ENCODE data around the gene NHS. TPM values are rescaled to one million over a fixed set of nuclear protein-coding genes. Genes with fewer than 3 reads are reported as not detected.

The NHS gene
- total RNA-seq, 1 experiment from 2014 or later = 0.51 TPM

DNA sequence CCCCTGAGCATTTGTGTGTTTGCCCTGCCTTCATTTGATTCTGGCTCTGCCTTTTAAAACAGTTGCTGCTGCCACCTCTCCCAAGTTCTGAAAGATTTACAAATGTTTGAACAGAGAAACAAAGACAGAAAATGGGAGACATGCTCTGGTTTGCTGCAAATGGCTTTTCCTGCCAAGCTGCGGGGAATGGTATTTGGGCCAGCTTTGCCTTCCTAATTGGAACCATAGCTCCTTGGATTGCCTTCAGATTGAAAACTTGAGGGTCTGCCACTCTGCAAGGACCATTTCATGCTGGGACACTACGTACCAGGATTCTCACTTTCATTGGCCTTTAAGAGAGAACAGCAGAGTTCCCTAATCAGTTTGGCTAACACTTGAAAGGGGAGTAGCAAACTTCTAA, 74.9 kb downstream of the NHS start:
- no peaks in the 10 kb centered on the region for H3K9me3 ChIP-seq (replicated peaks)
- no peaks in the 10 kb centered on the region for H3K27me3 ChIP-seq
- DNase-seq = no peak
- H3K4me1 ChIP-seq = no peaks in the 10 kb centered on the region
- H3K4me3 ChIP-seq = no peak overlapping the region
- no peaks in the 10 kb centered on the region for H3K36me3 ChIP-seq
- no peak overlapping the region for H3K27ac ChIP-seq

DNA sequence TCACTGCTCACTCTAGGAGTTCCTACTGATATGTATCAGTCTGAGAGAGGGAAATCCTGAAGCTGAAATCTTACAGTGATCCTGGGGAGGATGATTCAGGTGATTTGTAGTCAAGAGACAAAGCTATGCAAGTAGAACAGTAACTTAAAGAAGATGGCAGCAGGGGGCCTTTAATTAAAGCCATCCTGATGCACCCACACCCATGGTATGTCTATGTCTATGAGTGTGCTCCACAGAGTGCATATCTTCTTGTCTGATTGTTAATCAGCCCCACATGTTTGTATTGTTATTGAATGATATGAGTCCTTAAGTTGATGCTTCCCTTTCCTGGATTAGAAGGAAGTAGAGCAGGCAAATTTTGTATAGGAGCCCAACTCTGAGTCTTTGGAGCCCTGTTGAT, 78.8 kb downstream of the NHS start:
- H3K36me3 ChIP-seq = no peaks in the 10 kb centered on the region
- H3K27me3 ChIP-seq = no peaks in the 10 kb centered on the region
- H3K4me3 ChIP-seq = no peak overlapping the region
- H3K4me1 ChIP-seq = no peaks in the 10 kb centered on the region
- no peak for DNase-seq
- no peaks in the 10 kb centered on the region for H3K9me3 ChIP-seq (replicated peaks)
- H3K27ac ChIP-seq = no peak overlapping the region

GRCh38 chrX:17456526-17456925, 81.5 kb downstream of the NHS start:
- Histone ChIP-seq H3K4me1 (no peaks in the 10 kb centered on the region), H3K4me3 (no peak overlapping the region), H3K36me3 (no peaks in the 10 kb centered on the region), H3K9me3 (replicated peaks) (no peaks in the 10 kb centered on the region), H3K27me3 (no peaks in the 10 kb centered on the region), H3K27ac (no peak overlapping the region)
- DNase-seq = no peak

DNA sequence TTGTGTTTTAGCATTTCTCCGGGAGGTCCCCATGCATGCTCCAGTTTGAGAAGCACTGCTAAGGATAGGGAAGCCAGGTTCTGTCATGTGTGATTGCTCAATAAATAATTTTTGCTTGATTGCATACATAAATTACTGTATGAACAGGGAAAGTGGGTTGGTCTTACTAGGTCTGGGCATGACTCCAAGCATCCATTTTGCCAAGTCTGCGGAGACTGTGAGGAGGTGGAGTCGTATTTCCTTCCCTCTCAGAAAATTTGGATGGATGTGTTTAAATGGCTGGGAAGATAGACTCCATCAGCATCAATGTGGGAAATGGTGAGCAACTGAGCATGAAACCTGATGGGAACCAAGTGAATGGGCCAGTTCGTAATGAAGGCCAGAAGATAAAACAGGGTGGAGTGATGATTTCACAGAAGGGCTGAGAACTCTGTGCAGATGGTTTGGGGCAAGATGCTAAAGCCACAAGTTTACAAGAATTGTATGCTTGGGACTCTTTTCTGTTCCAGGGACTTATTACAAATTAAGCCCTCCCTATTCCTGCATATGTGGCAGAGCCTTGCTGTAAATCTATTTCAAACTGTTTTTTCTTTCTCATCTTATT, 84.1 kb downstream of the NHS start:
- Histone ChIP-seq H3K4me1 (no peaks in the 10 kb centered on the region), H3K36me3 (no peaks in the 10 kb centered on the region), H3K27me3 (no peaks in the 10 kb centered on the region), H3K9me3 (replicated peaks) (no peaks in the 10 kb centered on the region), H3K27ac (no peak overlapping the region), H3K4me3 (no peak overlapping the region)
- peak in 1 of 2 experiments; percentile 9 for DNase-seq

DNA sequence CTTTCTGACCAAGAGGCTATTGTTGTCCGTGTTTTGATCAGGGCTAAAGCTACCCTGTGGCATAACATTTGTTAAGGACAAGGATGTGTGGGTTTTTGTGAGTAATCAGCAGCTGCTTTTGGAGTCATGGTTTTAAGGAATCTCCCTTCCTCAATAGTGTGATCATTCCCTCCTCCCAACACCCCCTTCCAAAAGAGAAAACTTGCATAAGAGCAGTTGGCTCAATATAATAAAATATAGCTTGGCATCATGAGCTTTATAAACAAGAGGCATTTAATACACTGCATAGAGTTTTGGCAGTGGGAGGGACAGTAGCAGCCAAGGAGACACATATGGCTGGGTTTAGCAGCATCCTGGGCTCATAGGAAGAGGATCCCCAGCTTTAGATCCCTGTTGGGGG, 84.7 kb downstream of the NHS start:
- H3K36me3 ChIP-seq = no peaks in the 10 kb centered on the region
- no peaks in the 10 kb centered on the region for H3K4me1 ChIP-seq
- peak in 1 of 2 experiments; percentile 3 for DNase-seq
- H3K9me3 ChIP-seq (replicated peaks) = no peaks in the 10 kb centered on the region
- no peak overlapping the region for H3K4me3 ChIP-seq
- H3K27me3 ChIP-seq = no peaks in the 10 kb centered on the region
- no peak overlapping the region for H3K27ac ChIP-seq

- Histone ChIP-seq H3K36me3 (no peaks in the 10 kb centered on the region), H3K4me1 (no peaks in the 10 kb centered on the region), H3K27ac (no peak overlapping the region), H3K27me3 (no peaks in the 10 kb centered on the region), H3K4me3 (no peak overlapping the region), H3K9me3 (replicated peaks) (no peaks in the 10 kb centered on the region)
- DNase-seq = no peak
Observed at GRCh38 chrX:17462881-17463280, 87.9 kb downstream of the NHS start.

GRCh38 chrX:17464194-17464593, 89.2 kb downstream of the NHS start:
- Histone ChIP-seq H3K4me3 (no peak overlapping the region), H3K27ac (no peak overlapping the region), H3K36me3 (no peaks in the 10 kb centered on the region), H3K9me3 (replicated peaks) (no peaks in the 10 kb centered on the region), H3K4me1 (no peaks in the 10 kb centered on the region), H3K27me3 (no peaks in the 10 kb centered on the region)
- no peak for DNase-seq

DNA sequence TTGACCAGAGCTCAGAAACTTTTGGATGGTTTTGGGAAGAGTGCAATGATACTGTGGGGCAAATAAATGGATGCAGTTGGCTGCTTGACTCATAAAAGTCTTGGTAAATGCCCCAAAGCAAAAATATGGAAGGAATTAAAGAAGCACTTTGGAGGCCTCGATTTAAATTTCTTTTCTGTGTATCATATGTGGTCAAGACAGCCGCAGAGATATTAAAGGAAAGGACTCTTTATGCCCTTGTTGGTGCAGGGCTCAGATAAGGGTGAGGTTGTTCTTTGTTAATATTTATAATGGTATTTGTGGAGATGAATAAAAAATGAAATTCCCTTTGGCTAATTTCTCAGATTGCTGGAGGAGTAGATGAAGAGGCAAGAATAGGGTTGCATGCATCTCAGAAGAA, 90.2 kb downstream of the NHS start:
- H3K36me3 ChIP-seq = no peaks in the 10 kb centered on the region
- H3K27me3 ChIP-seq = no peaks in the 10 kb centered on the region
- H3K27ac ChIP-seq = no peak overlapping the region
- DNase-seq = no peak
- H3K9me3 ChIP-seq (replicated peaks) = no peaks in the 10 kb centered on the region
- H3K4me1 ChIP-seq = no peaks in the 10 kb centered on the region
- H3K4me3 ChIP-seq = no peak overlapping the region

DNA sequence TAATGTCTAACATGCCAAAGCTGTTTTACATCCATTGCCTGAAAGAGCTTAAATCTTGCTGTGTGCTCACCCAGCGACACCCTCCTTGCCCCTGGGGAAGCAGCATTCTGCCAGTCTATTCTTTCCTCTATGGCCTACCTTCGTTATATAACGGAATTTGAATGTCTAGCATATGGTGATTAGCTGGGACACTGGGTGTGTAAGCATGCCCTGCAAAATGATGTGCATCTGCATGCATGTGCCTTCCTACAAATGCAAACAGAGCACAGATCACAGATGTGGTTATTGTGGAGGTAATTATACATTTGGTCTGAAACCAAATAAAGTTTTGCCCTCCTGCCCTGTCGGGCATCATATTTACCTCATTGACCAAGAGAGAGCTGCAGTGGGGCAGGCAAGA, 90.8 kb downstream of the NHS start:
- no peaks in the 10 kb centered on the region for H3K27me3 ChIP-seq
- no peak overlapping the region for H3K4me3 ChIP-seq
- H3K9me3 ChIP-seq (replicated peaks) = no peaks in the 10 kb centered on the region
- DNase-seq = no peak
- H3K27ac ChIP-seq = no peak overlapping the region
- H3K4me1 ChIP-seq = no peaks in the 10 kb centered on the region
- H3K36me3 ChIP-seq = no peaks in the 10 kb centered on the region

DNA sequence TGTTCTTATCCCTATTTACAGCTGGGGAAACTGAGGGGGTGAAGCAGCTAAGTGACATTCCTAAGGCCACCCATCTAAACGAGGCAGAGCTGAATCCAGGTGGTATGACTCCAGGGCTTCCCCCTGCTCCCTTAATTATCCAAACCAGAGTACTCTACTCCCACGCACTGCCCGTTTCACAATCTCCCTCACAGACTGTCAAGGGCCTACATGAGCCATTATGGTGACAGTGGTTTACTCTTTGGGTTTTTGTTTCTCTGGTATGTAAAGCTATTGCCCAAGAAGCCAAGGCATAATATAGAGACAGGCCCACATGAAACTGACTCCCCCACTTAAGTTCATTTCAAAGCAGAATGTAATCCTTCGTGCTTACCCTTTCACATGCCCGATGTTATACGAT, 95.1 kb downstream of the NHS start:
- H3K4me1 ChIP-seq = no peaks in the 10 kb centered on the region
- no peaks in the 10 kb centered on the region for H3K27me3 ChIP-seq
- DNase-seq = no peak
- no peaks in the 10 kb centered on the region for H3K36me3 ChIP-seq
- no peaks in the 10 kb centered on the region for H3K9me3 ChIP-seq (replicated peaks)
- H3K4me3 ChIP-seq = no peak overlapping the region
- H3K27ac ChIP-seq = no peak overlapping the region

DNA sequence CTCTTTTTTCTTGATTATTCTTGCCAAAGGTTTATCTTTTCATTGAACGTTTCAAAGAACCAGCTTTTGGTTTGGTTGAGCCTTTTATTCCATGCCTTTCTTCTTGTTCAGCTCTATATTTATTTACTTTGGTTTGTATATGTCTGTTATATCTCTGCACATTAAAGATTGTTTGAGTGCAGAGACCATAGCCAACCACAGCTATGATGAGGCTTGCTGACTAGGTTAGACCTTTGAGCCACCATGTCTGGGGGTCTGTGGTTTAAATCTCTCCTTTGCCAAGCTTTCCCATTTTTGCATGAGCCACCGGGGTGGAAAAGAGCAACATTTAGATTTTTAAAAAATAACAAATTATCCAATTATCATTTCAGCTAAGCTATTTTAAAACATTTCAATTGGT, 96.1 kb downstream of the NHS start:
- H3K36me3 ChIP-seq = no peaks in the 10 kb centered on the region
- no peak overlapping the region for H3K27ac ChIP-seq
- no peaks in the 10 kb centered on the region for H3K4me1 ChIP-seq
- H3K9me3 ChIP-seq (replicated peaks) = no peaks in the 10 kb centered on the region
- DNase-seq = no peak
- no peak overlapping the region for H3K4me3 ChIP-seq
- no peaks in the 10 kb centered on the region for H3K27me3 ChIP-seq

GRCh38 chrX:17471861-17472260, 96.9 kb downstream of the NHS start:
- no peaks in the 10 kb centered on the region for H3K27me3 ChIP-seq
- no peaks in the 10 kb centered on the region for H3K36me3 ChIP-seq
- H3K9me3 ChIP-seq (replicated peaks) = no peaks in the 10 kb centered on the region
- no peak overlapping the region for H3K27ac ChIP-seq
- DNase-seq = no peak
- H3K4me1 ChIP-seq = no peaks in the 10 kb centered on the region
- H3K4me3 ChIP-seq = no peak overlapping the region

GRCh38 chrX:17472424-17472823, 97.4 kb downstream of the NHS start:
- Histone ChIP-seq H3K36me3 (no peaks in the 10 kb centered on the region), H3K4me3 (no peak overlapping the region), H3K27me3 (no peaks in the 10 kb centered on the region), H3K4me1 (no peaks in the 10 kb centered on the region), H3K27ac (no peak overlapping the region), H3K9me3 (replicated peaks) (no peaks in the 10 kb centered on the region)
- no peak for DNase-seq

DNA sequence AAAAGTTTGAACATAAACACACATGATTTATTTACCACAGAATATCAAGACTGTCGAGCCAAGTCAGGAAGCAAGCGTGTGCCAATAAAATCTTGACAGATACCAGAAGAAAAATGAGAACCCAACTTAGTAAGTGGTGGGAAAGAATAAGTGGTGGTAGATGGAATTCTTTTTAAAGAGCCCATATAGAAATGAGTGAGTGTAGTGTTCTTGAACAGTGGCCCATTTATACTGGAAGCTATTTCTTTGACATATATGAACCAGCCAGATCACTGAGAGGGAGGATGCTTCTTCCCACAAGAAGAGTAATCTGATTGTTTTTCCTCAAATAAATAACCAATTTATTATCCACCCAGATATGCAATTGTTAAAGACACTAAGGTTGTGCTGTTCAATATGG, 98.0 kb downstream of the NHS start:
- Histone ChIP-seq H3K36me3 (no peaks in the 10 kb centered on the region), H3K4me1 (no peaks in the 10 kb centered on the region), H3K27ac (no peak overlapping the region), H3K9me3 (replicated peaks) (no peaks in the 10 kb centered on the region), H3K27me3 (no peaks in the 10 kb centered on the region), H3K4me3 (no peak overlapping the region)
- DNase-seq = no peak

DNA sequence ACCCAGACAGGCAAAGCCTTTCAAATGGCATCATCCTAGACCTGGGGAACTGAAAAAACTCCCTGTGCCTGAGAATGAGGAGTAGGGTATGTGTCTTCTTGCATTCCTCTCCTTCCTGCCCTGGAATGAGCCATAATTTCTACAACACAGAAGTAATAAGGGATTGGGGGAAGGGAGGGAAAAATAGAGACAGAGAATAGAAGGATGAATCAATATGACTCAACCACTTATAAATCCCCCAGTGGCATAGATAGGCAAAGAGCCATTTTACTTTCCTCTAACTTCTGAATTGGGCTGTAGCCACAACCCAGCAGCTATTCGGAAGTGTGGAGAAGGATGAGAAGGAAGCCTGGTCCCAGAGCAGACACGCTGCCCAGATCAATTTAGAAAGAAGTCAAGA, 99.9 kb downstream of the NHS start:
- Histone ChIP-seq H3K36me3 (no peaks in the 10 kb centered on the region), H3K27me3 (no peaks in the 10 kb centered on the region), H3K9me3 (replicated peaks) (no peaks in the 10 kb centered on the region), H3K27ac (no peak overlapping the region), H3K4me1 (no peaks in the 10 kb centered on the region), H3K4me3 (no peak overlapping the region)
- no peak for DNase-seq

GRCh38 chrX:17475449-17476217, 100.6 kb downstream of the NHS start:
- no peaks in the 10 kb centered on the region for H3K36me3 ChIP-seq
- no peaks in the 10 kb centered on the region for H3K9me3 ChIP-seq (replicated peaks)
- H3K27ac ChIP-seq = no peak overlapping the region
- H3K27me3 ChIP-seq = no peaks in the 10 kb centered on the region
- H3K4me3 ChIP-seq = no peak overlapping the region
- no peaks in the 10 kb centered on the region for H3K4me1 ChIP-seq
- DNase-seq = no peak

All from SJCRH30 (cell line).